Ishikawa (cell line): ENCODE measurements around the gene PRR5.

Experiments used
- EGR1 ChIP-seq: IDR thresholded peaks from 2 replicates; pipeline ENCODE4 v1.6.1; 2012
- EP300 ChIP-seq: IDR thresholded peaks from 2 replicates; pipeline ENCODE4 v1.6.1; 2012; ENCODE audit warnings: borderline replicate concordance
- FOXM1 ChIP-seq: IDR thresholded peaks from 2 replicates; pipeline ENCODE4 v1.6.1; 2012; ENCODE audit warnings: low read depth, borderline replicate concordance
- NFIC ChIP-seq: IDR thresholded peaks from 2 replicates; pipeline ENCODE4 v1.6.1; 2012
- RAD21 ChIP-seq: IDR thresholded peaks from 2 replicates; pipeline ENCODE4 v1.6.1; 2012; ENCODE audit warnings: low read depth
- TAF1 ChIP-seq: IDR thresholded peaks from 2 replicates; pipeline ENCODE4 v1.6.1; 2012; ENCODE audit warnings: low read depth, mild to moderate bottlenecking
- USF1 ChIP-seq: IDR thresholded peaks from 2 replicates; pipeline ENCODE4 v1.6.1; 2012
- YY1 ChIP-seq: IDR thresholded peaks from 2 replicates; pipeline ENCODE4 v1.6.1; 2012; ENCODE audit warnings: low read depth
- ZBTB7A ChIP-seq: IDR thresholded peaks from 2 replicates; pipeline ENCODE4 v1.6.1; 2012; ENCODE audit warnings: low read depth
- TF ChIP-seq, protein P1 (sequence below): IDR thresholded peaks from 2 replicates; pipeline ENCODE4 v1.6.1; 2012; ENCODE audit warnings: low read depth, mild to moderate bottlenecking
- TF ChIP-seq, protein P2 (sequence below): IDR thresholded peaks from 2 replicates; pipeline ENCODE4 v1.6.1; 2012

- no peak for TF ChIP-seq USF1
- no peak for TF ChIP-seq NFIC
- TF ChIP-seq, protein P1, sequence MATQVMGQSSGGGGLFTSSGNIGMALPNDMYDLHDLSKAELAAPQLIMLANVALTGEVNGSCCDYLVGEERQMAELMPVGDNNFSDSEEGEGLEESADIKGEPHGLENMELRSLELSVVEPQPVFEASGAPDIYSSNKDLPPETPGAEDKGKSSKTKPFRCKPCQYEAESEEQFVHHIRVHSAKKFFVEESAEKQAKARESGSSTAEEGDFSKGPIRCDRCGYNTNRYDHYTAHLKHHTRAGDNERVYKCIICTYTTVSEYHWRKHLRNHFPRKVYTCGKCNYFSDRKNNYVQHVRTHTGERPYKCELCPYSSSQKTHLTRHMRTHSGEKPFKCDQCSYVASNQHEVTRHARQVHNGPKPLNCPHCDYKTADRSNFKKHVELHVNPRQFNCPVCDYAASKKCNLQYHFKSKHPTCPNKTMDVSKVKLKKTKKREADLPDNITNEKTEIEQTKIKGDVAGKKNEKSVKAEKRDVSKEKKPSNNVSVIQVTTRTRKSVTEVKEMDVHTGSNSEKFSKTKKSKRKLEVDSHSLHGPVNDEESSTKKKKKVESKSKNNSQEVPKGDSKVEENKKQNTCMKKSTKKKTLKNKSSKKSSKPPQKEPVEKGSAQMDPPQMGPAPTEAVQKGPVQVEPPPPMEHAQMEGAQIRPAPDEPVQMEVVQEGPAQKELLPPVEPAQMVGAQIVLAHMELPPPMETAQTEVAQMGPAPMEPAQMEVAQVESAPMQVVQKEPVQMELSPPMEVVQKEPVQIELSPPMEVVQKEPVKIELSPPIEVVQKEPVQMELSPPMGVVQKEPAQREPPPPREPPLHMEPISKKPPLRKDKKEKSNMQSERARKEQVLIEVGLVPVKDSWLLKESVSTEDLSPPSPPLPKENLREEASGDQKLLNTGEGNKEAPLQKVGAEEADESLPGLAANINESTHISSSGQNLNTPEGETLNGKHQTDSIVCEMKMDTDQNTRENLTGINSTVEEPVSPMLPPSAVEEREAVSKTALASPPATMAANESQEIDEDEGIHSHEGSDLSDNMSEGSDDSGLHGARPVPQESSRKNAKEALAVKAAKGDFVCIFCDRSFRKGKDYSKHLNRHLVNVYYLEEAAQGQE, result no peak
- TF ChIP-seq RAD21, result no peak
- TF ChIP-seq EGR1, result no peak
- TF ChIP-seq, protein P2, sequence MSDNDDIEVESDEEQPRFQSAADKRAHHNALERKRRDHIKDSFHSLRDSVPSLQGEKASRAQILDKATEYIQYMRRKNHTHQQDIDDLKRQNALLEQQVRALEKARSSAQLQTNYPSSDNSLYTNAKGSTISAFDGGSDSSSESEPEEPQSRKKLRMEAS, result no peak
- no peak for TF ChIP-seq YY1
- TF ChIP-seq ZBTB7A, result no peak
- TF ChIP-seq TAF1, result no peak
- no peak for TF ChIP-seq EP300
- no peak for TF ChIP-seq FOXM1
These were observed 38.6 kb upstream of the PRR5 start for GRCh38 chr22:44663256-44663999.
